Mucosa of stomach (tissue), 1 donor: ENCODE results near the gene LRRC8E.
A peak's percentile ranks its signal among the peaks of the same experiment; 100 is the strongest.

Source experiments
- H3K27me3 ChIP-seq: one replicate; pipeline ENCODE4 v1.7.0; 2013; ENCODE audit warnings: mild to moderate bottlenecking, low read length; ENCODE audit not compliant: control insufficient read depth, insufficient read depth
- H3K36me3 ChIP-seq: one replicate; pipeline ENCODE4 v1.7.0; 2013; ENCODE audit warnings: low read length; ENCODE audit not compliant: control insufficient read depth, insufficient read depth
- H3K4me1 ChIP-seq: one replicate; pipeline ENCODE4 v1.7.0; 2013; ENCODE audit warnings: mild to moderate bottlenecking, low read length; ENCODE audit not compliant: control insufficient read depth, insufficient read depth
- H3K4me3 ChIP-seq: one replicate; pipeline ENCODE4 v1.7.0; 2013; ENCODE audit warnings: low read length
- H3K9ac ChIP-seq: one replicate; pipeline ENCODE4 v1.7.0; 2013; ENCODE audit warnings: mild to moderate bottlenecking, low read length, moderate library complexity
- H3K9me3 ChIP-seq: one replicate; pipeline ENCODE4 v1.7.0; 2013; ENCODE audit warnings: mild to moderate bottlenecking, low read length, moderate library complexity; ENCODE audit not compliant: control insufficient read depth
- donor health status: Pancreatic carcinoma.

The LRRC8E gene

GRCh38 chr19:7944177-7944761, 56.0 kb downstream of the LRRC8E start:
- peaks cover 9% of the 10 kb centered on the region for H3K4me1 ChIP-seq
- H3K9ac ChIP-seq: peak overlapping the region; percentile 98
- H3K4me3 ChIP-seq: peak overlapping the region; percentile 85
- H3K27me3 ChIP-seq: no peaks in the 10 kb centered on the region
- H3K9me3 ChIP-seq: no peaks in the 10 kb centered on the region
- H3K36me3 ChIP-seq: peaks cover 4% of the 10 kb centered on the region

GRCh38 chr19:7947939-7948338, 59.6 kb downstream of the LRRC8E start:
- Histone ChIP-seq H3K9ac (no peak overlapping the region), H3K4me3 (no peak overlapping the region), H3K36me3 (no peaks in the 10 kb centered on the region), H3K27me3 (no peaks in the 10 kb centered on the region), H3K9me3 (no peaks in the 10 kb centered on the region), H3K4me1 (peaks cover under 1% of the 10 kb centered on the region)
